HL-60 (cell line): ENCODE measurements around the gene SNAPIN.
"Not testable (repeated sequence)": the region's sequence is repeated elsewhere in the genome, so short reads cannot be mapped to it uniquely, and the experiment has no call there.

ENCODE experiments used
- GABPA ChIP-seq: IDR thresholded peaks from 2 replicates; pipeline ENCODE4 v1.6.1; 2012; ENCODE audit warnings: low read depth
- POLR2AphosphoS5 ChIP-seq: IDR thresholded peaks from 2 replicates; pipeline ENCODE4 v1.6.1; 2012; ENCODE audit warnings: low read depth
- SPI1 ChIP-seq: IDR thresholded peaks from 2 replicates; pipeline ENCODE4 v1.6.1; 2012; ENCODE audit warnings: low read depth, mild to moderate bottlenecking, borderline replicate concordance
- TF ChIP-seq, protein P1 (sequence below): IDR thresholded peaks from one replicate; pipeline ENCODE4 v1.5.1; 2011; ENCODE audit warnings: low read length, control low read depth, inconsistent platforms; ENCODE audit not compliant: insufficient read depth

DNA sequence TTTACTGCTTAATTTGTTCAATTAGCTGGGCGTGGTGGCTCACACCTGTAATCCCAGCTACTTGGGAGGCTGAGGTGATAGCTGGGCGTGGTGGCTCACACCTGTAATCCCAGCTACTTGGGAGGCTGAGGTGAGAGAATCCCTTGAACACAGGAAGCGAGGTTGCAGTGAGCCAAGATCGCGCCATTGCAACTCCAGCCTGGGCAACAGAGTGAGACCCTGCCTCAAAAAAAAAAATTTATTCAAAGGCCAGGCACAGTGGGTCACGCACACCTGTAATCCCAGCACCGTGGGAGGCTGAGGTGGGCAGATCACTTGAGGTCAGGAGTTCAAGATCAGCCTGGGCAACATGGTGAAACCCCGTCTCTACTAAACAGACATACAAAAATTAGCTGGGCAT is 10.2 kb downstream of the SNAPIN start:
- TF ChIP-seq, protein P1, sequence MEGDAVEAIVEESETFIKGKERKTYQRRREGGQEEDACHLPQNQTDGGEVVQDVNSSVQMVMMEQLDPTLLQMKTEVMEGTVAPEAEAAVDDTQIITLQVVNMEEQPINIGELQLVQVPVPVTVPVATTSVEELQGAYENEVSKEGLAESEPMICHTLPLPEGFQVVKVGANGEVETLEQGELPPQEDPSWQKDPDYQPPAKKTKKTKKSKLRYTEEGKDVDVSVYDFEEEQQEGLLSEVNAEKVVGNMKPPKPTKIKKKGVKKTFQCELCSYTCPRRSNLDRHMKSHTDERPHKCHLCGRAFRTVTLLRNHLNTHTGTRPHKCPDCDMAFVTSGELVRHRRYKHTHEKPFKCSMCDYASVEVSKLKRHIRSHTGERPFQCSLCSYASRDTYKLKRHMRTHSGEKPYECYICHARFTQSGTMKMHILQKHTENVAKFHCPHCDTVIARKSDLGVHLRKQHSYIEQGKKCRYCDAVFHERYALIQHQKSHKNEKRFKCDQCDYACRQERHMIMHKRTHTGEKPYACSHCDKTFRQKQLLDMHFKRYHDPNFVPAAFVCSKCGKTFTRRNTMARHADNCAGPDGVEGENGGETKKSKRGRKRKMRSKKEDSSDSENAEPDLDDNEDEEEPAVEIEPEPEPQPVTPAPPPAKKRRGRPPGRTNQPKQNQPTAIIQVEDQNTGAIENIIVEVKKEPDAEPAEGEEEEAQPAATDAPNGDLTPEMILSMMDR = not testable (repeated sequence)
- not testable (repeated sequence) for TF ChIP-seq GABPA, POLR2AphosphoS5, SPI1
